Body of pancreas (tissue), 4 donors: Measurements from ENCODE around the gene DGKE. TPM values are rescaled to one million over a fixed set of nuclear protein-coding genes. Genes with fewer than 3 reads are reported as not detected.

Experiments
- ATAC-seq: fragments of 150-250 bp; one replicate; pipeline ENCODE4 v1.9.1; 2016
- DNase-seq, 4 donors: peaks; one replicate each; pipeline ENCODE4 v3.0.0-alpha.2; 2019
- H3K27ac ChIP-seq, 4 donors: fragments of 200-600 bp; sonication (generic); 1 replicate in 3 of 4; 2 replicates in 1 of 4; pipeline versions ENCODE4 v1.5.1 to v1.6.1; 2016 to 2019; ENCODE audit warnings: mild to moderate bottlenecking in 1 of 4, mixed read lengths in 1 of 4, moderate library complexity in 1 of 4
- H3K27me3 ChIP-seq, 2 donors: fragments of 200-600 bp; sonication (generic); one replicate each; pipeline ENCODE4 v1.6.0; 2016; ENCODE audit warnings: mild to moderate bottlenecking in 1 of 2
- H3K36me3 ChIP-seq, 2 donors: fragments of 200-600 bp; sonication (generic); replicated peaks in 1 of 2; 2 replicates each; pipeline ENCODE4 v1.5.1; 2016; ENCODE audit warnings: low read depth in 2 of 2; ENCODE audit not compliant: insufficient read depth in 1 of 2
- H3K4me1 ChIP-seq: fragments of 200-600 bp; sonication (generic); one replicate; pipeline ENCODE4 v1.6.0; 2016
- H3K4me3 ChIP-seq, 2 donors: fragments of 200-600 bp; sonication (generic); 1 replicate in 1 of 2; 2 replicates in 1 of 2; pipeline ENCODE4 v1.5.1; 2016 to 2019
- H3K9me3 ChIP-seq, 3 donors: fragments of 200-600 bp; sonication (generic); 1 replicate in 2 of 3; 2 replicates in 1 of 3; pipeline ENCODE4 v1.5.1; 2016
- POLR2A ChIP-seq, 3 donors: fragments of 450-650 bp; IDR thresholded peaks; one replicate each; pipeline ENCODE4 v1.6.1; 2016; ENCODE audit warnings: antibody characterized with exemption in 3 of 3, mild to moderate bottlenecking in 2 of 3
- WGBS, 2 donors: methylation state at CpG; one replicate each; pipeline ENCODE4 v1.1.5; 2017; 5-methylcytosine and 5-hydroxymethylcytosine counted together
- intact Hi-C: fragments of 100-400 bp; cut with DNase I; formaldehyde crosslinking; loops from one replicate; pipeline ENCODE4 v1.15.1; 2023
- total RNA-seq, 2 donors: library from RNA; depleted of rRNA; stranded (reverse); fragments of >200 nt; gene quantifications; one replicate each; pipeline ENCODE4 v1.1.0, GENCODE V29; 2016
- TF ChIP-seq, protein P1 (sequence below), 7 experiments: fragments of 450-650 bp in 4 of 7; fragments of 200-600 bp in 3 of 7; sonication (generic) in 3 of 7; IDR thresholded peaks; one replicate each; pipeline ENCODE4 v1.5.1; 2016 to 2019; ENCODE audit warnings: antibody characterized with exemption in 7 of 7

DGKE gene
- total RNA-seq, 2 donors from 2014 or later: 4.6 to 7.0 TPM

DNA sequence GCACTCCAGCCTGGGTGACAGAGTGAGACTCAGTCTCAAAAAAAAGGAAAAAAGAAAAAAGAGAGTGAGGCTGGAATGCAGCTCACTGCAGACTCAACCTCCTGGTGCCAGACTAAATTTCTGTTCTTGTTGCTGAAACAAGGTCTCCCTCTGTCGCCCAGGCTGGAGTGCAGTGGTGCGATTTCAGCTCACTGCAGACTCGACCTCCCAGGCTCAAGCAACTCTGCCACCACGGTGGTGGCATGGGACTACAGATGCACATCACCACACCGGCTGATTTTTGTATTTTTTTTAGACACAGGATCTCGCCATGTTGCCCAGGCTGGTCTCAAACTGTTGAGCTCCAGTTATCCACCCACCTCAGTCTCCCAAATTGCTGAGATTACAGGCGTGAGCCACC is 45.3 kb downstream of the DGKE start:
- TF ChIP-seq, protein P1, sequence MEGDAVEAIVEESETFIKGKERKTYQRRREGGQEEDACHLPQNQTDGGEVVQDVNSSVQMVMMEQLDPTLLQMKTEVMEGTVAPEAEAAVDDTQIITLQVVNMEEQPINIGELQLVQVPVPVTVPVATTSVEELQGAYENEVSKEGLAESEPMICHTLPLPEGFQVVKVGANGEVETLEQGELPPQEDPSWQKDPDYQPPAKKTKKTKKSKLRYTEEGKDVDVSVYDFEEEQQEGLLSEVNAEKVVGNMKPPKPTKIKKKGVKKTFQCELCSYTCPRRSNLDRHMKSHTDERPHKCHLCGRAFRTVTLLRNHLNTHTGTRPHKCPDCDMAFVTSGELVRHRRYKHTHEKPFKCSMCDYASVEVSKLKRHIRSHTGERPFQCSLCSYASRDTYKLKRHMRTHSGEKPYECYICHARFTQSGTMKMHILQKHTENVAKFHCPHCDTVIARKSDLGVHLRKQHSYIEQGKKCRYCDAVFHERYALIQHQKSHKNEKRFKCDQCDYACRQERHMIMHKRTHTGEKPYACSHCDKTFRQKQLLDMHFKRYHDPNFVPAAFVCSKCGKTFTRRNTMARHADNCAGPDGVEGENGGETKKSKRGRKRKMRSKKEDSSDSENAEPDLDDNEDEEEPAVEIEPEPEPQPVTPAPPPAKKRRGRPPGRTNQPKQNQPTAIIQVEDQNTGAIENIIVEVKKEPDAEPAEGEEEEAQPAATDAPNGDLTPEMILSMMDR (IDR thresholded peaks at IDR 0.05): no peak
- no peak for TF ChIP-seq POLR2A (IDR thresholded peaks at IDR 0.05)
- no peaks in the 10 kb centered on the region for H3K27me3 ChIP-seq
- ATAC-seq (no peak), DNase-seq (no peak)
- intact Hi-C loops: no loop called here
- no peak overlapping the region for H3K27ac ChIP-seq
- H3K4me3 ChIP-seq: no peak overlapping the region
- no peaks in the 10 kb centered on the region for H3K4me1 ChIP-seq
- no peaks in the 10 kb centered on the region for H3K9me3 ChIP-seq
- no peaks in the 10 kb centered on the region for H3K36me3 ChIP-seq
- WGBS, 2 donors: 86 to 89% methylated on average over 7 of the region's 7 CpGs

DNA sequence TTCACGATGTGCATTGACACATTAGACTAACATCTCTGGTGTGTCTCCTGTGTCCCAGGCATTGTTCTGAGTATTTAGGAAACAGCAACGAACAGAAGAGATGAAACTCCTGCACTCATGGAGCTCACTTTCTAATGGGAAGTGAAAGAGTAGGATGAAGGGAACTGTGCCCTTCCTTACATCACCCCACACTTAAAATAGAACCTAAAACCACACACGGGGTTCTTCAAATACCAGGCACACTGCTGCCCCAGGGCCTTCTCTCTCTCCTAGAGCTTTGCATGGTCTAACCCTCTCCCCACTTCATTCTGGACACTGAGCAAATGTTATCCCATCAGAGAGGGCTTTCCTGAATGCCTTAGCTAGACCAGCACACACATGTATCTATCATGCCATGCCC is 46.2 kb downstream of the DGKE start:
- no peaks in the 10 kb centered on the region for H3K4me1 ChIP-seq
- ATAC-seq: no peak
- intact Hi-C loops: no loop called here
- H3K4me3 ChIP-seq: no peak overlapping the region
- 67 to 72% methylated on average over 3 of the region's 3 CpGs for WGBS, 2 donors
- no peaks in the 10 kb centered on the region for H3K9me3 ChIP-seq
- no peak overlapping the region for H3K27ac ChIP-seq
- no peaks in the 10 kb centered on the region for H3K36me3 ChIP-seq
- DNase-seq: no peak
- TF ChIP-seq, protein P1 (IDR thresholded peaks at IDR 0.05): no peak
- no peak for TF ChIP-seq POLR2A (IDR thresholded peaks at IDR 0.05)
- H3K27me3 ChIP-seq: no peaks in the 10 kb centered on the region

GRCh38 chr17:56880571-56880970 is 46.6 kb downstream of the DGKE start:
- intact Hi-C loops: no loop called here
- Histone ChIP-seq H3K36me3 (no peaks in the 10 kb centered on the region), H3K27me3 (no peaks in the 10 kb centered on the region), H3K4me1 (no peaks in the 10 kb centered on the region), H3K4me3 (no peak overlapping the region), H3K27ac (no peak overlapping the region), H3K9me3 (no peaks in the 10 kb centered on the region)
- DNase-seq (no peak), ATAC-seq (no peak)
- TF ChIP-seq, protein P1 (IDR thresholded peaks at IDR 0.05): no peak
- TF ChIP-seq POLR2A (IDR thresholded peaks at IDR 0.05): no peak
- 71 to 73% methylated on average over 8 of the region's 8 CpGs for WGBS, 2 donors

- no peak for DNase-seq
- ATAC-seq: no peak
- Histone ChIP-seq H3K4me1 (no peaks in the 10 kb centered on the region), H3K9me3 (no peaks in the 10 kb centered on the region), H3K27me3 (no peaks in the 10 kb centered on the region), H3K4me3 (no peak overlapping the region), H3K36me3 (peaks cover 0 to 2% of the 10 kb centered on the region in 2 donors), H3K27ac (no peak overlapping the region)
- TF ChIP-seq, protein P1 (IDR thresholded peaks at IDR 0.05): no peak
- TF ChIP-seq POLR2A (IDR thresholded peaks at IDR 0.05): no peak
- 74 to 91% methylated on average over 3 of the region's 3 CpGs for WGBS, 2 donors
- intact Hi-C loops: no loop called here
Measured at GRCh38 chr17:56881685-56882295, 47.8 kb downstream of the DGKE start.

- TF ChIP-seq, protein P1 (IDR thresholded peaks at IDR 0.05): no peak
- no peak for TF ChIP-seq POLR2A (IDR thresholded peaks at IDR 0.05)
- 40 to 42% methylated on average over 1 of the region's 1 CpG for WGBS, 2 donors
- intact Hi-C loops: no loop called here
- no peaks in the 10 kb centered on the region for H3K4me1 ChIP-seq
- no peak overlapping the region for H3K4me3 ChIP-seq
- DNase-seq (no peak), ATAC-seq (no peak)
- H3K27ac ChIP-seq: no peak overlapping the region
- H3K27me3 ChIP-seq: no peaks in the 10 kb centered on the region
- peaks cover 0 to 3% of the 10 kb centered on the region in 2 donors for H3K36me3 ChIP-seq
- no peaks in the 10 kb centered on the region for H3K9me3 ChIP-seq
Measured at GRCh38 chr17:56883616-56884015, 49.7 kb downstream of the DGKE start.
